GM12872 (cell line): ENCODE data around the gene FAM204A.

Experiments
- TF ChIP-seq, protein P1 (sequence below): IDR thresholded peaks from 3 replicates; pipeline ENCODE4 v1.5.1; 2011; ENCODE audit warnings: low read depth, mild to moderate bottlenecking, low read length, moderate library complexity; ENCODE audit not compliant: insufficient read depth

Gene FAM204A

DNA sequence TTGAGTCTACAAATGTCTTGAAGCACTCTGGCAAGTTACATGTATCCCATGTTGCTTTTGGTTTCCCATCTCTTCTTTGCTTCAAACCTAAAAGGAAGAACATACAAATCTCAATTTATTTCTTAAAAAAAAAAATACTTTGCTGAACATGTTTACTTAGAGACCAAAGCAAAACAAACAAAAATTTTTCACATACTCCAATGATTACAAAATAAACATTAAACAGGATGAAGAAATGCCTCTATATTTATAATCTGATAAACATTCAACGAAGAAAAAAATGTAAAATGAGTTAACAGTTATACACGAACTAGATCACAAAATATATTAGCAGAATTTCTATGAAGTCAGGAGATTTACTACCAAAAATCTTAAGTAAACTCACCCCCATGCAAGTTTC is 31.3 kb downstream of the FAM204A start:
- TF ChIP-seq, protein P1, sequence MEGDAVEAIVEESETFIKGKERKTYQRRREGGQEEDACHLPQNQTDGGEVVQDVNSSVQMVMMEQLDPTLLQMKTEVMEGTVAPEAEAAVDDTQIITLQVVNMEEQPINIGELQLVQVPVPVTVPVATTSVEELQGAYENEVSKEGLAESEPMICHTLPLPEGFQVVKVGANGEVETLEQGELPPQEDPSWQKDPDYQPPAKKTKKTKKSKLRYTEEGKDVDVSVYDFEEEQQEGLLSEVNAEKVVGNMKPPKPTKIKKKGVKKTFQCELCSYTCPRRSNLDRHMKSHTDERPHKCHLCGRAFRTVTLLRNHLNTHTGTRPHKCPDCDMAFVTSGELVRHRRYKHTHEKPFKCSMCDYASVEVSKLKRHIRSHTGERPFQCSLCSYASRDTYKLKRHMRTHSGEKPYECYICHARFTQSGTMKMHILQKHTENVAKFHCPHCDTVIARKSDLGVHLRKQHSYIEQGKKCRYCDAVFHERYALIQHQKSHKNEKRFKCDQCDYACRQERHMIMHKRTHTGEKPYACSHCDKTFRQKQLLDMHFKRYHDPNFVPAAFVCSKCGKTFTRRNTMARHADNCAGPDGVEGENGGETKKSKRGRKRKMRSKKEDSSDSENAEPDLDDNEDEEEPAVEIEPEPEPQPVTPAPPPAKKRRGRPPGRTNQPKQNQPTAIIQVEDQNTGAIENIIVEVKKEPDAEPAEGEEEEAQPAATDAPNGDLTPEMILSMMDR = no peak

DNA sequence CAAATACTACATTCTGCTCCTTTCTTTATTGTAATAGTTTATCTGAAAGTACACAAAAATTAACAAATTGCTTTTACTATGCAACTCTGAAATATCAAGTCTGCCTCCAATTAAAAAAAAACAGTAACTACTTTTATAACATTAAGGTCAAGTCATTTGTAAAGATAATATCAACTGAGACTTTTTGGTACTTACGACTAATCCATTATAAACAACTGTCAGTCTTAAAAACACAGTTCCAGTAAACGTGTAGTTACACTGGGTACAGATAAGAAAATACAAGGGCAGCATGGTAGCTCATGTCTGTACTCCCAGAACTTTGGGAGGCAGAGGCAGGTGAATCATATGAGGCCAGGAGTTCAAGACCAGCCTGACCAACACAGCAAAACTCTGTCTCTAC is 32.2 kb downstream of the FAM204A start:
- TF ChIP-seq, protein P1 = no peak

DNA sequence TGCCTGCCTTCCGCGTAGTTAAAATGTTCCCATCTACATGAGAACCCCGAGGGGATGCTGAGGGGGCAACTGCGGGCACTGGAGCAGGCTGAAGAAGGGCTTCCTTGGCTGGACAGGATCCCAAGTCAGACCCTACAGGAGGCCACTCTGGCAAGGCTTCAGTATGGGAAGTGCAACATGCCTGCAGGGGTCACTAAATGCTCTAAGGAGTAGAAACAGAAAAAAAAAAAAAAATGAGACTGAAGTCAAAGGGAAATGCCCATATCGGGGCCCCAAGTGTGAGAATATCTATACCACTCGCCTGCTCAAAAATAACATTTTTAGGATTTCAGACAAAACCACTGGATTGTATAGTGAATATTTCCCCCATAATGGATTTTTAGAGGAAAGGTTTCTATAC is 33.5 kb downstream of the FAM204A start:
- TF ChIP-seq, protein P1 = no peak

- TF ChIP-seq, protein P1 = no peak
Measured at GRCh38 chr10:118307859-118308258, 34.3 kb downstream of the FAM204A start.

- TF ChIP-seq, protein P1 = no peak
Measured at GRCh38 chr10:118307220-118307619, 34.9 kb downstream of the FAM204A start.

GRCh38 chr10:118305730-118306129 is 36.4 kb downstream of the FAM204A start:
- TF ChIP-seq, protein P1 = no peak

DNA sequence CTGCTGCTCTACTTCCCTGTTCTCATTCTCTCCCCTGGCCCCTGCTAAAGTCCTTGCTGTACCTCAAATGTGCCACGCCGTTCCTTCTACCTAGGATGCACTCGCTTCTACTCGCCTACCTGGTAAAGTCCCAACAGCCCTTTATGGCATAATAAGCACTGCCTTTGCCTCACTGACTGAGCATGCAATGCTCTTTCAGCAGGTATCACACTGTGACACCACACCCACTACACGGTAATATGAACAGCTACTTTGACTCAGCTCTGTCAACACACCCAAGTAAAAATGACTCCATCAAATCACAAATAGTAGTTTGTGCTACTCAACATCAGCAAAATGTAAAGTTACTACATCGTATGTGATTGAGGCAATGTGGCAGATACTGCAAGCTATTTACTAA is 37.6 kb downstream of the FAM204A start:
- TF ChIP-seq, protein P1 = no peak

- TF ChIP-seq, protein P1 = no peak
Measured at GRCh38 chr10:118301211-118301610, 40.9 kb downstream of the FAM204A start.
